IMR-90 (cell line): ENCODE results near the gene ACTG2. TPM values are rescaled to one million over a fixed set of nuclear protein-coding genes. Genes with fewer than 3 reads are reported as not detected.

Experiments
- ATAC-seq: fragments of 200-7000 bp; cut with Tn5 transposase; 2 replicates; pipeline ENCODE4 v1.9.1; 2020; ENCODE audit warnings: low read depth, mild to moderate bottlenecking, moderate library complexity
- BruUV-seq: library from RNA; stranded (reverse); fragments of 400-500 nt; replicated peaks from 2 replicates; lab custom pipeline; 2021; lab: Mats Ljungman, UMichigan
- CTCF ChIA-PET: fragments of 300-600 bp; formaldehyde crosslinking; extraction: SDS; loops from one replicate; lab custom pipeline; 2021; ENCODE audit warnings: antibody characterized with exemption; lab: Yijun Ruan, JAX
- POLR2A ChIA-PET: fragments of 300-600 bp; sonication (Branson Sonifier 250); formaldehyde crosslinking; loops from one replicate; lab custom pipeline; 2022; ENCODE audit warnings: antibody characterized with exemption; ENCODE audit not compliant: unreplicated experiment; lab: Charles Lee
- DNase-seq: peaks from one replicate; pipeline ENCODE4 v3.0.0; 2013
- H2AFZ ChIP-seq: replicated peaks from 2 replicates; pipeline ENCODE3; 2013; ENCODE audit warnings: low read length, mild to moderate bottlenecking; ENCODE audit not compliant: poor library complexity
- H2AK5ac ChIP-seq: 2 replicates; pipeline ENCODE4 v1.6.1; 2013; ENCODE audit warnings: low read depth, low read length, inconsistent platforms
- H2AK9ac ChIP-seq: replicated peaks from 2 replicates; pipeline ENCODE3; 2013; ENCODE audit warnings: mild to moderate bottlenecking, low read depth, low read length, moderate library complexity; ENCODE audit not compliant: poor library complexity
- H2BK120ac ChIP-seq: 2 replicates; pipeline ENCODE4 v1.6.1; 2013; ENCODE audit warnings: low read depth, low read length, inconsistent platforms
- H2BK15ac ChIP-seq: 3 replicates; pipeline ENCODE4 v1.6.1; 2013; ENCODE audit warnings: low read depth, low read length, inconsistent platforms
- H2BK20ac ChIP-seq: 2 replicates; pipeline ENCODE4 v1.6.1; 2013; ENCODE audit warnings: low read depth, mild to moderate bottlenecking, inconsistent platforms, low read length, moderate library complexity
- H2BK5ac ChIP-seq: 2 replicates; pipeline ENCODE4 v1.6.1; 2013; ENCODE audit warnings: mild to moderate bottlenecking, low read depth, low read length, inconsistent platforms; ENCODE audit not compliant: poor library complexity, severe bottlenecking
- H3K14ac ChIP-seq: replicated peaks from 2 replicates; pipeline ENCODE4 v1.6.1; 2013; ENCODE audit warnings: low read depth, low read length, inconsistent platforms
- H3K18ac ChIP-seq: 2 replicates; pipeline ENCODE4 v1.6.1; 2013; ENCODE audit warnings: low read depth, low read length, control low read depth
- H3K23ac ChIP-seq: 2 replicates; pipeline ENCODE4 v1.6.1; 2013; ENCODE audit warnings: low read depth, low read length, inconsistent platforms
- H3K27ac ChIP-seq: 2 replicates; pipeline ENCODE4 v1.5.1; 2013; ENCODE audit warnings: mild to moderate bottlenecking, control low read depth, low read length; ENCODE audit not compliant: insufficient read depth
- H3K27me3 ChIP-seq: 2 replicates; pipeline ENCODE4 v1.6.1; 2013; ENCODE audit warnings: low read length; ENCODE audit not compliant: control insufficient read depth, insufficient read depth
- H3K36me3 ChIP-seq: 2 replicates; pipeline ENCODE4 v1.6.1; 2013; ENCODE audit warnings: low read length, mixed read lengths; ENCODE audit not compliant: control insufficient read depth, insufficient read depth
- H3K4ac ChIP-seq: 2 replicates; pipeline ENCODE4 v1.6.1; 2013; ENCODE audit warnings: low read depth, low read length, inconsistent platforms
- H3K4me1 ChIP-seq: 2 replicates; pipeline ENCODE4 v1.6.1; 2013; ENCODE audit warnings: low read length, mixed read lengths; ENCODE audit not compliant: control insufficient read depth, insufficient read depth
- H3K4me2 ChIP-seq: 2 replicates; pipeline ENCODE4 v1.6.1; 2013; ENCODE audit warnings: low read depth, mild to moderate bottlenecking, control low read depth, low read length, moderate library complexity
- H3K4me3 ChIP-seq: 2 replicates; pipeline ENCODE4 v1.5.1; 2013; ENCODE audit warnings: low read depth, mild to moderate bottlenecking, control low read depth, low read length, moderate library complexity; ENCODE audit not compliant: insufficient read depth
- H3K56ac ChIP-seq: 2 replicates; pipeline ENCODE4 v1.6.1; 2013; ENCODE audit warnings: low read length, inconsistent platforms; ENCODE audit not compliant: insufficient read depth; ENCODE audit errors: extremely low read depth
- H3K79me1 ChIP-seq, 2 experiments: 2 replicates each; pipeline ENCODE4 v1.6.1; 2013; ENCODE audit warnings: low read length in 2 of 2, inconsistent platforms in 1 of 2, low read depth in 1 of 2
- H3K9ac ChIP-seq: 2 replicates; pipeline ENCODE4 v1.6.1; 2013; ENCODE audit warnings: low read depth, low read length, control low read depth
- H3K9me1 ChIP-seq: 2 replicates; pipeline ENCODE4 v1.6.1; 2013; ENCODE audit warnings: low read length, inconsistent platforms; ENCODE audit not compliant: insufficient read depth
- H3K9me3 ChIP-seq: 2 replicates; pipeline ENCODE4 v1.6.1; 2013; ENCODE audit warnings: low read length; ENCODE audit not compliant: control insufficient read depth, insufficient read depth
- H4K20me1 ChIP-seq: 2 replicates; pipeline ENCODE4 v1.6.1; 2013; ENCODE audit warnings: low read length, inconsistent platforms; ENCODE audit not compliant: insufficient read depth
- H4K5ac ChIP-seq: 2 replicates; pipeline ENCODE4 v1.6.1; 2013; ENCODE audit warnings: mild to moderate bottlenecking, low read depth, low read length, control low read depth
- H4K8ac ChIP-seq, 2 experiments: 2 replicates each; pipeline ENCODE4 v1.6.1; 2013; ENCODE audit warnings: low read depth in 2 of 2, low read length in 2 of 2, control low read depth in 1 of 2, inconsistent platforms in 1 of 2
- H4K91ac ChIP-seq: 2 replicates; pipeline ENCODE4 v1.6.1; 2013; ENCODE audit warnings: low read depth, low read length, inconsistent platforms; ENCODE audit not compliant: insufficient read depth
- BHLHE40 ChIP-seq: fragments of 150-350 bp; IDR thresholded peaks from 2 replicates; pipeline ENCODE4 v1.6.1; 2016; ENCODE audit warnings: mild to moderate bottlenecking, low read depth, low read length
- CEBPB ChIP-seq: IDR thresholded peaks from 2 replicates; pipeline ENCODE4 v1.6.1; 2012; ENCODE audit warnings: low read depth, low read length, improper control_type of control experiment
- CHD1 ChIP-seq: IDR thresholded peaks from 2 replicates; pipeline ENCODE4 v1.6.1; 2012; ENCODE audit warnings: low read depth, low read length, improper control_type of control experiment
- CTCF ChIP-seq: conservative IDR thresholded peaks from 2 replicates; pipeline ENCODE4 v1.5.1; 2012; ENCODE audit warnings: mild to moderate bottlenecking, low read depth, low read length, improper control_type of control experiment
- MXI1 ChIP-seq: IDR thresholded peaks from 2 replicates; pipeline ENCODE4 v1.6.1; 2012; ENCODE audit warnings: low read depth, mild to moderate bottlenecking, low read length, moderate library complexity, borderline replicate concordance
- NFE2L2 ChIP-seq: fragments of 150-350 bp; IDR thresholded peaks from 2 replicates; pipeline ENCODE4 v1.6.1; 2016; ENCODE audit warnings: low read depth, mild to moderate bottlenecking, low read length
- POLR2A ChIP-seq: IDR thresholded peaks from 2 replicates; pipeline ENCODE4 v1.6.1; 2012; ENCODE audit warnings: mild to moderate bottlenecking, low read depth, low read length
- USF2 ChIP-seq: fragments of 150-350 bp; IDR thresholded peaks from 2 replicates; pipeline ENCODE4 v1.6.1; 2017; ENCODE audit warnings: mild to moderate bottlenecking, antibody characterized with exemption, low read length, low read depth
- WGBS, 2 experiments: methylation state at CpG; one replicate each; pipeline versions ENCODE4 v1.1.5 to v1.1.7; 2013; ENCODE audit warnings: missing lambda C conversion rate in 2 of 2; ENCODE audit not compliant: insufficient read length in 1 of 2; ENCODE audit errors: extremely low coverage in 2 of 2; 5-methylcytosine and 5-hydroxymethylcytosine counted together
- dilution Hi-C: fragments of 300-500 bp; cut with HindIII; formaldehyde crosslinking; loops from one replicate; pipeline ENCODE4 v1.14.3; 2018; ENCODE audit warnings: low sequenced_read_pairs; ENCODE audit not compliant: unreplicated experiment
- in situ Hi-C: fragments of 300-500 bp; cut with MboI; formaldehyde crosslinking; loops from 3 replicates; pipeline ENCODE4 v1.14.3; 2019; ENCODE audit warnings: low sequenced_read_pairs, inconsistent platforms, mixed read lengths
- intact Hi-C: fragments of 100-400 bp; cut with micrococcal nuclease; formaldehyde crosslinking; loops from 2 replicates; pipeline ENCODE4 v1.10.0; 2022
- polyA plus RNA-seq, 3 experiments: library from polyadenylated mRNA; depleted of rRNA; stranded (reverse); fragments of >200 nt; gene quantifications; 2 replicates each; pipeline ENCODE4 v1.2.3, GENCODE V29; 2012; ENCODE audit warnings: low replicate concordance in 1 of 3
- total RNA-seq: library from RNA; depleted of rRNA; stranded (reverse); fragments of >200 nt; gene quantifications from 2 replicates; pipeline ENCODE4 v1.2.3, GENCODE V29; 2012

The ACTG2 gene
- total and polyA plus RNA-seq, 2 of the 4 experiments (the other 2 are of a cell fraction), result 523 to 899 TPM

GRCh38 chr2:73918856-73919255, 26.0 kb downstream of the ACTG2 start:
- Histone ChIP-seq H2BK20ac (no peak overlapping the region), H3K4ac (no peak overlapping the region), H4K91ac (no peak overlapping the region), H3K9ac (no peak overlapping the region), H2AFZ (no peak overlapping the region), H3K23ac (no peak overlapping the region), H2AK9ac (no peak overlapping the region), H3K4me2 (no peak overlapping the region), H2AK5ac (no peak overlapping the region), H3K79me1 (peaks cover 0 to under 1% of the 10 kb centered on the region in 2 experiments; a peak in 2 of 4 replicates), H4K5ac (no peak overlapping the region), H3K9me1 (no peaks in the 10 kb centered on the region; the same call in 1 of the 2 replicates), H3K18ac (no peak overlapping the region), H3K36me3 (peaks cover 51% of the 10 kb centered on the region), H3K14ac (no peak overlapping the region), H3K56ac (no peak overlapping the region), H3K4me3 (no peak overlapping the region), H3K27me3 (no peaks in the 10 kb centered on the region), H4K20me1 (peaks cover 30% of the 10 kb centered on the region), H3K27ac (no peak overlapping the region), H2BK15ac (no peak overlapping the region), H3K9me3 (no peaks in the 10 kb centered on the region), H2BK120ac (no peak overlapping the region), H3K4me1 (no peaks in the 10 kb centered on the region), H4K8ac (no peak overlapping the region), H2BK5ac (no peak overlapping the region)
- in situ Hi-C loops (no loop called here), intact Hi-C loops (no loop called here), dilution Hi-C loops (no loop called here)
- no TSS peak for BruUV-seq
- DNase-seq (no peak), ATAC-seq (no peak)
- TF ChIP-seq MXI1, result no peak
- TF ChIP-seq USF2, result no peak
- TF ChIP-seq NFE2L2, result no peak
- TF ChIP-seq CTCF, result no peak
- TF ChIP-seq BHLHE40, result no peak
- no peak for TF ChIP-seq CEBPB
- TF ChIP-seq CHD1, result no peak
- TF ChIP-seq POLR2A, result no peak
- POLR2A ChIA-PET, result no interaction called here
- CTCF ChIA-PET, result no interaction called here
- 100% methylated on average over 2 of the region's 3 CpGs; no CpG with 5 or more reads in 1 of the 2 experiments for WGBS, 2 experiments
